T-helper 2 cell (primary cell): ENCODE results near the gene PAX8.

ENCODE experiments used
- DNase-seq, 5 experiments: peaks; one replicate each; pipeline versions ENCODE4 v3.0.0 to v3.0.0-alpha.2; 2012 to 2022

PAX8 gene

DNA sequence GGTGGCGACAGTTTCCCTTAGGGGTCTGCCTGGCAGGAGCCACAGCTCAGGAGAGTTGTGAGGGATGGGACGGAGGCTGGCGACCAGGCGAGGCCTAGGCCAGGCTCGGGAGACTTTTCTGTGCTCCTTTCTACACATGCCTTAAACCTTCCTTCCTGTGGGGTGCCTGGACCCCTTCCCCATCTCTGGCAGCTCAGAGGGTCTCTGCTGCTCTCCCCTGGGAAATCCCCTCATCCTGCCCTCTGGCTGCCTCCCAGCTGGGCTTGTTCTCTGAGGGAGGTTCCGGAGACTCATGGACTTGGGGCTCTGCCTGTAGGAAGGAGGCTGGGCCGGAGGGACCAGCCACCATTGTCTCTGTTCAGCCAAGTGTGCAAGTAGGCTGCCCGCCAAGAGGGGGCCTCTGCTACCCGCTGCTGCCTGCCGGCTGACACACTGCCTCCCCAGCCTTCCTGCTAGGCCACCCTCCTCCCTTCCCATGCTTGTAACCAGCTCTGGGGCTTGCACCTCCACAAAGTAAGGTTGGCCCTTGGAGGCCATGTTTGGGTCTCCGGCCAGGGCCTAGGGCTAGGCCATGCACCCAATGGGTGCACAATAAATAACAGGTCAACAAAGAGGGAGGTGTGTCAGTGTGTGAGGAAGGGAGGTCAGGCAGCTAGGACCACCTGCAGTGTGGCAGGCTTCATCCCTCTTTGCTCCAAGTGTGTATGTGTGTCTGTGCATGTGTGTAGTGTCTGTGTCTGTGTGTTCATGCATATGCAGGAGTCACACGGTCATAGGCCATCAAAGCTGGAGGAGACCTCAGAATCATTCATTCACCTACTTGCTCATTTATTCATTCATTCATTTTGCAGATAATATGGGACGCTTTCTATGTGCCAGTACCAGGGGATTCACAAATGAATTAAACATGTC, 76.2 kb downstream of the PAX8 start:
- peak in 1 of 5 experiments; percentile 18 for DNase-seq

DNA sequence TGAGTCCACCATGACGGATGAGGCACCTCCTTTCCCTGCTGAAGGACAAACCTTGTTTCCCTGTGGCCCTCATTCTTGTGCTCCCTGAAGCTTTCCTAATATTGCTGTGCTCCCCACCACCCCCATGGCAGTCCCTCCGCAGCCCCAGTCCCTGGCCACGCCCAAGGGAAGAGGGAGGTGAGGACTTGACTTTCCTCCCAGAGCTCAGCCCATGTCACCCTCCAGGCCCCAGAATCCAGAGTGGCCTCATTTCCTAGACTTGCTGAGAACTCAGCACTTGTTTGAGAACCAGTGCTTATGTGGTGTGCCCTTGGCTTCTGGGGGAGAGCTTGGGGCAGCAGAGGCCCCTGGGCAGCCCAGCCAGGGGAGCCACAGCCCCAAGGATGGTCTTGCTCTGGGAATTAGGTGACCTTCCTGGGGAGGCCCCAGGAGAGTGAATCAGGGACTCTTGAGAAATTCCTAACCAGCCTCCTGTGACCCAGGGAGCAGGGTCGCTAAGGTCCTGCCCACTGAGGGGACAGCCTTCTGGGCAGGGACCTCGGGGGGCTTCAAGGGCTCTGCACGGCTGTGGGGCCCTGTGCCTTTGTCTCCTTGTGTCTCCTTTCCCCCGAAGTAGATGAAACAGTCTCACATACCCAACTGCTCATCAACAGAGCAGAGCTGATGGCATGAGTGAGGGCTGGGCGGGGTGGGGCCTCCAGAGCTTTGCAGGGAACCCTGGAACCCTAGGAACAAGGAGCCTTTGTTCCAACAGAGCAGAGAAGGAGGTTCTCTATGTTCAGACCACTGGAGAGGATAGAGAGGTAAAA, 77.0 kb downstream of the PAX8 start:
- no peak for DNase-seq

DNA sequence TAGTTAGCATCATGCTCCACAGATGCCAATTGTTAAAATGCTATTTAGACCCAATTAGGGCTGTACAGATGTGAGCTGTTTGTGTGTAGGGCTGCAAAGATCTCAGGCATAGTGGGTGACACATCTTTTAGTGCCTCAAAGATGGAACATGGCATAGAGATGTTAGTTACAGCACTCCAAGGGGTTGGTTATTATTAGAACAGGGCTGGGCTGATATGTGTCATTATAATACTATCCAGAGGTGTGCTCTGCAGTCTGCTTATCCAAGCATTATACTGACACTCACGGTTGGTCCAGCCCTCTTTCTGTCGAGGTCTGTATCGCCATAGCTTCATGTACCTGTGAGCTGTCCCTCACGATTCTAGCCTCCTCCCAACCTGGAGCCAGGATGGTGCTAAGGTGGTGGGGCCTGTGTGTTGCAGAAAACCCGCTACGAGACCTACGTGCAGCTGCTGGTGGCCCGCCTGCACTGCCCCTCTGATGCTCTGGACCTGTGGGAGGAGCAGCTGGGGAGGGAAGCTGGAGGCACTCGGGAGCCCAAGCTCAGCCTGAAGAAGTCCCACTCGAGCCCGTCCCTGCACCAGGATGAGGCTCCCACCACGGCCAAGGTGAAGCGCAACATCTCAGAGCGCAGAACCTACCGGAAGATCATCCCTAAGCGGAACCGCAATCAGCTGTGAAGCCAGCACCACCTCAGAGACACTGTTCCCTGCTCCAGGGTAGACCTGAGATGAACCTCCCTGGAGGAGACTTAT, 77.8 kb downstream of the PAX8 start:
- DNase-seq: no peak

DNA sequence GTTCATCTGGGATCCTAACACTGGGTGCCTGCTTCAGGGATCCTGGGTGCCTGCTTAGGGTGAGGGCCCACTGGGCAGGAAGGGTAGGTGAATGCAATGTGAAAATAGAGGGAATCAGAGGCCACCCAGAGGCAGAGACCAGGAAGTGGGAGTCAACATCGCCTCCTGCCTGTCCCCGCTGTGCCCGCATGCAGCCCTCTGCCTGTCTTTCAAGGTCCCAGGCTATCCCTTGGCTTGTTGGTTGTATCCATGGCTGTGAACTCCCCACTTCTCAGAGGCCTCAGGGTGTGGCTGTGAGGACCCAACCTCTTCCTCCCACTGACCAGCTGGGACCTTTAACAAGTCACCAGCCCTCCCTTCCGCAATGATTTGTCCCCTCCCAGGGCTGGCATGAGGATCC, 78.5 kb downstream of the PAX8 start:
- DNase-seq: no peak

DNA sequence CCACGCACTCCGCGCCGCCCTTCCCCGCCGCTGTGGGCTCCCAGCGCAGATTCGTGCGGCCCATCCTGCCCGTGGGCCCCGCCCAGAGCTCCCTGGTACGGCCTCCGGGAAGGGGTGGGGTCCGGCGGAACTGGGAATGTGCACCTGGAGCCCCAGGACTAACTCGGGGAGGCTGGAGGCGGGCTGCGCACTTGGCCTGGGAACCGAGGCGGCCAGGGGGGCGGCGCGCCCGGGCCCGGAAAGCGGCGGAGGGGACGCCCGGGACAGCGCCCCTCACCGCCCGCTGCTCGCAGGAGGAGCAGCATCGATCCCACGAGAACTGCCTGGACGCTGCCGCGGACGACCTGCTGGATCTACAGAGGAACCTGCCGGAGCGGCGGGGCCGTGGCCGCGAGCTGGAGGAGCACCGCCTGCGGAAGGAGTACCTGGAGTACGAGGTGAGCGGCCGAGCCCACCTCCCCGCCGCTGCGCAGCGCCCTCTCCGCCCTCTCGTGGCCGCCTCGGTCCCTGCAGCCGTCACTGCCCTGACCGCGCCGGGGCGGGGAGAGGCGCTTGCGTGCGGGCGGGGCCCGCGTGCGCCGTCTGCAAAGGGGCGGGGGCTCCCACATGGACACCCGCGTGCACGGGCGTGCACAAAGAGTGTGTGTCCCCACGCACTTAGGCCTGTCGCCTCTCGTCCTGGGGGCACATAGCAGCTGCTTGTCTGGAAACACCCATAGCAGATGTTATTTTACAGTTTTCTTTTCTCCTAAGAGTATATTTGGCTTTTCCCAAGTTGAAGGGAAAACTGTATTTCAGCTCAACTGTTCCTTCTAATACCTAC, 79.7 kb downstream of the PAX8 start:
- DNase-seq: peak; percentile 49 to 79 (median 72)

DNA sequence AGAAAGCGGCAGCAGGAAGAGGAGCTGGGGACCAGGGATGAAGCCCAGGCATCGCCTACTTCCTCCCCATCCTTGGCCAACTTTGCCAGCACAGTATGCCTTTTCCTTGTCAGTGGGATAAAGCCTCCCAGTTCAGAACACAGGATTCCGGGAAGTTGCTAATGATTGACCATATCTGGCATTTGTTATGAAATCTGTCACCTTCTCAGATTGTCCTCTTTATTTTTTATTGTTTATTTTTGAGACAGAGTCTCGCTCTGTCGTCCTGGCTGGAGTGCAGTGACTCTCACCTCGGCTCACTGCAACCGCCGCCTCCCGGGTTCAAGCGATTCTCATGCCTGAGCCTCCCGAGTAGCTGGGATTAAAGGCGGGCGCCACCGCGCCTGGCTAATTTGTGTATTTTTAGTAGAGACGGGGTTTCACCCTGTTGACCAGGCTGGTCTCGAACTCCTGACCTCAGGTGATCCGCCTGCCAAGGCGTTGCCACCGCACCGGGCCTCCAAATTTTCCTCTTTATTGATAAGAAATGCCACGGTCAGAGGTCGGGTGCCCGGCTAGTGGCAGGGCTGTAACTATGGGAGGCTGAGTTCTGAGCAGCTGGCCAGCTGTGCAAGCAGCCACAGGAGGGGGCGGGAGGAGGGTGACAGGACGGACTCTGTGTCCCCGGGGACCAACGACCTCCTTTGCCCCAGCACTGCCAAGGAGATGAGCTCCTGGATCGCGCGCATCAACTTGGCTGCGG, 80.5 kb downstream of the PAX8 start:
- DNase-seq: no peak

DNA sequence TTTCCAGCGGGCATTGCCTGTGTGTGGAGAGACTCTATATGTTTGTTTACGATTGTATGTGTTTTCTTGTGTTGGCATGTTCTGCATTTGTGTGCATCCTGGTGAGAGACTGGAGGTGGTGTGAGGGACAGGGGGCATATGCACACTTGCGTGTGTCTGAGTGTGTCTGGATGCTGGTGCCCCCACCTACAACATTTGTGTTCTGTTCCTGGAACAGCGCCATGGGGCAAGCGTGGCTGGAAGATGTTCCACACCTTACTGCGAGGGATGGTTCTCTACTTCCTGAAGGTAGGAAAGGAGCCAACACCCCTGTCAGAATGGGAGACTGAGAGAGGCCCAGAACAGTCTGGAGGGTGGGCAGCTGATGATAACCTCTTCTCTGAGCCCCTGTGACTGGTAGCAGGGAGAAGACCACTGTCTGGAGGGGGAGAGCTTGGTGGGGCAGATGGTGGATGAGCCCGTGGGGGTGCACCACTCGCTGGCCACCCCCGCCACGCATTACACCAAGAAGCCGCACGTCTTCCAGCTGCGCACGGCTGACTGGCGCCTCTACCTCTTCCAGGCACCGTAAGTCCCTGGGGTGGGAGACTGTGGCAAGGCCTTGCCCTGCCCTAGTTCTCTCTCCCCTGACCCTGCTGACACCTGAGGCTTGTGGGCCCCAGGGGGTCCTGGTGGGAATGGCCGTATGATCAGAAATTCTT, 81.2 kb downstream of the PAX8 start:
- no peak for DNase-seq

DNA sequence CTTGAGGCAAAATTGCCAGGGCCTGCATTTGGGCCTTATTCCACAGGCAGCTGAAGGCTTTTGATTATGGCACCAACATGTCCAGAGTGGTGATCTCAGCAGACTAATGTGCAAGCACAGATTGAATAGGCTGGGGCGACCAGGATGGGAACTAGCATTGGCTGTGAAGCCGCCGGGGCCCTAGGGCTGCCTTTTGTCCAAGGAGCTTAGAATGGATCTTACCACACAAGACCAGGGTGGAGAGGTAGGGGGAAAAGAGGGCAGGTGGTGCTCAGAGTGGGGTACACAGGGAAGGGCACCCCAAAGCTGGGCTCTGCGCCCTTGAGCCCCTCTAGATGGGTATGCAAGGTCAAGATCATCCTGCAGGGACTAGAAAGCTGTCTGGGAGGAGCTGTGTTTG, 81.9 kb downstream of the PAX8 start:
- no peak for DNase-seq

DNA sequence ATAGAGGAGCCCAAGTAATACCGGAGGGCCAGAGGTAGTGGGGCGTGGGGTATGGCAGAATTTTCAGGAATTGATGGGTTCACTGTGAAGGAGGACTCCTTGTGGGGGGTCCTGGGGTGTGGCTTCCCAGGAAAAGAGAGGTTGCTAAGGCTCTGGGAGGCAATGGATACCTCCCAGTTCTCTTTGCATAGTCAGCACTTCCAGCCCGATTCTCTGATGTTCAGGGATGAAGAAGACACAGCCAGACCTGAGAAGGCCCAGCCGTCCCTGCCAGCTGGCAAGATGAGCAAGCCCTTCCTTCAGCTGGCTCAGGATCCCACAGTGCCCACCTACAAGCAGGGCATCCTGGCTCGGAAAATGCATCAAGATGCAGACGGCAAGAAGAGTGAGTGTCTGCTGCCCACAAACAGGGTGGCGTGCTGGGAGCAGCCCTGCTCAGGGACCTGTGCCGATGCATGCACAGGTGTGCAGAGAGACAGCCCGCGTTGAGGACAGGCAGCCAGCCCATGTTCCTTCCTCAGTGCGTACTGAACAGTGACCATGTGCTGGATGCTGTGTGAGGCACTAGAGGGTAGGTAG, 82.7 kb downstream of the PAX8 start:
- DNase-seq: no peak

DNA sequence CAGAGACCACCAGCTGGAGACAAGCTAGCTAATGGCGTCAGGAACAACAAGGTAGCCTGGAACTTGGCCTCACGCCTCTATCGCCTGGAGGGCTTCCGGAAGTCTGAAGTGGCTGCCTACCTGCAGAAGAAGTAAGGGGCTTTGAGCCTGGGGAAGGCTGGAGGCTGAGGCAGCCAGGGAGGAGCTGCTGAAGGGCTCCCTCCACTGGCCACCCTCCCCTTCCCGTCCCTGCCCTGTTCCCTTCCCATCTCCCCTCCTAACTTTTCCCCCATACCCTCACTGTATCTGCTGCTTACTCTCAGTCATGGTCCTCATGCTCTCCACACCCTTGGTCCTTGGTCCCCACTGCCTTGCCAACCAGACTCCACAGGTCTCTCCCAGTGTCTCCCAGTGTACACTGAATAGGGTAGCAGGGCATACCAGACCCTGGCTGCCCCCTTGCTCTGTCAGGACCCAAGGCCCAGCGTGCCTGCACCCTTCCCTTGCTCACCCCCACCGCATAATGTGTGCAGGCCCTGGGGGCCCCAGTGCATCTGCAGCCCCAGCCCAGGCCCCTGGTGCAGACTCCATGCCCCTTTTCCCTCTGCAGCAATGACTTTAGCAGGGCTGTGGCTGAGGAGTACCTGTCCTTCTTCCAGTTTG, 86.1 kb downstream of the PAX8 start:
- no peak for DNase-seq

DNA sequence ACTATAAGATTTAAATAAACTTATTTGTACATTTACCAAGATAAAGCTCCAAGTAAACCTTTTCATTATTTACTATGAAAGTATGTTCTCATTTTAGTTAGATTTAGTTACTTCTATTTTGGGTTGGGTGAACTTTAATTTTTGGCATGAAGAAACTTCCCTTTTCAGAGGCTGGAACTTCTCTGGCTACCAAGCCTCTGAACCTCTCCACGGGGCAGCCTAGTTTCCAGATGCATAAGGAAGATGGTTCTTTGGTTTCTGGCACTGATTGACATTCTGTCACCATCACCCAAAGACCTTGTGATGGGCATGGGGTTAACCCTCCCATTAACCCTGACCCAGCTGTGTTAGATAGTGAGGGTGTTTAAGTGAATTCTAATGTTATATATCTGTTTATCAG, 87.8 kb downstream of the PAX8 start:
- no peak for DNase-seq

DNA sequence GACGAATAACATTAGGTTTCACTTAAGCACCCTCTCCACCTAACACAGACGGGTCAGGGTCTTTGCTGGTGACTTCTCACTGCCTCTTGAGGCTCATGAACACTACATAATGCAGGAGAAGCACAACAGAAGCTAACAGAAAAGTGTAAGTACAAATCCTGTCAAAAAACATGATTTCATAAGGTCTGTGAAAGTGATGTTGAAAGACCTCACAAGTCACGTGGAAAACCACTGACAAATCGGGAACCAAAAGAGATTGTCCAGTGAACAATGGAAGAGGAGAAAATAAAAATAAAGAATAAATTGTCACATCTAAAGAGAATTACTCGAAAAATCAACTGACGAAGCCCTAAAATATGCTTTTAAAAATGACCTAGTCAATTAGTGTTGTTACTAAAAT, 91.0 kb downstream of the PAX8 start:
- DNase-seq: no peak

DNA sequence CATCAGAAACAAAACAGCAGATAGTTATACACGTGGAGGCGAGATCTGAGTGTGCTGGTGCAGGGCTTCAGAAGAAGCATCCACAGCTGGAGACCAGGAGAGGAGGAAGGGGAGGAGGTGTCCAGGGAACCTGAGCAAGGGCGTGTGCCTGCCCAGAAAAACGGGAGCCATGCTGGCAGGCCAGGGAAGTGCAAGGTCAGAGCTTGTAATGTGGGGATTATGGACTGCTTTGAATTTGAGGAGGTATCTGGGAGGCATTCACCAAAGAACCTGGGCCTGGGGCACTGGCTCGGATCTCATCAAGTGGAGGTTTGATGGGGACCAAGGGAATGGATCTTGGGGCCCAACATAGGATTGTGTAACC, 92.3 kb downstream of the PAX8 start:
- no peak for DNase-seq

DNA sequence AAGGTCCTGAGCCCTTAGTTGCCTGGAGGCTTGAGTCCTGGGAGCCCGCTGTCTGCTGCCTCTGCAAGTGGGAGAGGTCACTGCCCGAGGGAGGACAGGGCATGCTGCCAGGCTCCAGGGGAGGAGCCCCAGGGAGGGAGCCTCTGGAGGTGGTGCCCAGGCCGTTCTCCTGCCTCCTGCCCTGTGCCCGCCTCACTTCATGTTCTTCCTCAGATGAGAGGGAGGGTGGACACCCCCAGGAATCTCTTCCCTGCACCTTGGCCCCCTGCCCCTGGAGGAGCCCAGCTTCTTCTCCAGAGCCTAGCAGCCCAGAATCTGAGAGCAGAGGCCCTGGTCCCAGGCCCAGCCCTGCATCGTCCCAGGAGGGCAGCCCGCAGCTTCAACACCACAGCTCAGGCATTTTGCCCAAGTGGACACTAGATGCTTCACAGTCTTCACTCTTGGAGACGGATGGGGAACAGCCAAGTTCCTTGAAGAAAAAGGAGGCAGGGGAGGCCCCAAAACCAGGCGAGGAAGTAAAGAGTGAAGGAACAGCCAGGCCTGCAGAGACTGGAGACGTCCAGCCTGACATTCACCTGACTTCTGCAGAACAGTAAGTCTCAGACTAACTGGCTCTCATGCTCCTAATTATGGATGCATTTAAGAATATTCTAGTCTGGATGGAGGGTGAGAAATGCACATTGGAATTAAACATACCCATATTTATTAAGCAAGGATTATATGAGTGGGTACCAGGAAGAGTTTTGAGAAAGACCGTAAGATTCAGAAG, 92.9 kb downstream of the PAX8 start:
- no peak for DNase-seq

DNA sequence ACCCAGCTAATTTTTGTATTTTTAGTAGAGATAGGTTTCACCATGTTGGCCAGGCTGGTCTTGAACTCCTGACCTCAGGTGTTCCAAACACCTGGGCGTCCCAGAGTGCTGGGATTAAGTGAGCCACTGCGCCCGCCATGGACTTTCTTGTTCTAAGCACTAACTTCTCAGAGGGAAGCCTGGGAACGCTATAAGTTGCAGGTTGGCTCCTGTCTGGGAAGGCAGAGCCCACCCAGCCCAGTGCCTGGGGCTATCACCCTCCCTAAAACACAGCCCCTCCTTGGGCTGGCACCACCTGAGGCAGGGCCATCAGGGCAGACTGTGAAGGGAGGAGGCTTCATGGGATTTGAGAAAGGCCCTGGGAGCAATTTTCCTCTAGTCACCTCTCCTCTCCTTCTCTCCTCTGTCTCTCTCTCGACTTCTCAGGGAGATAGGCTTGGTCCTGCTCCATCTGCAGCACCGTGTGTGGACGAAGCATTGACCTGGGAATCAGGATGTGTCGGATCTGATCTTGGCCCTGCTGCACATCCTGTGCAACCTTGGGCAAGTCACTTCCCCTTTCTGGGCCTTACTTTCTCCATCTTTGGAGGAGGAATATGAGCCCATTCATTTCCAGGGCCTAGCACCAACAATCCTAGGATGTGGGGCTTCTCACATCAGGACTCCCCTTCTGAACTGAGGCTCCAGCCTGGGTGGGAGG, 94.0 kb downstream of the PAX8 start:
- DNase-seq: no peak

DNA sequence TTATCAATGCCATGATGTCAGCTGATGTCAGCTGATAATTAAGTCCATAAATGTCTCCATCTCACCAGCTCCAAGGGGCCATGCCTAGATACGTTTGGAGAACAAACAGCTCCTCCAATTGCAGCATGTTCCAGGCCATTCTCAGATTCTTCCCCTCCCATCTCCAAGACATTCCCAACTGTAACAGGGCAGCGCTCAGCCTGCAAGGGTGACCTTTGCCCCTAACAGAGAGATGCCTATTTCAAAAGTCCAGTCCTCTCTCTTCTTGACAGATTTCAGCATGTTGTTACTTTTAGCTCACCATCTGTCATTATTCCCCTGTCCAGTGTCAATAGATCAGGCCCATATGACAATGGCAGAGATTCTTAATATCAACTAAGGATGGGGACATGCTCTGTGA, 95.0 kb downstream of the PAX8 start:
- DNase-seq: no peak

DNA sequence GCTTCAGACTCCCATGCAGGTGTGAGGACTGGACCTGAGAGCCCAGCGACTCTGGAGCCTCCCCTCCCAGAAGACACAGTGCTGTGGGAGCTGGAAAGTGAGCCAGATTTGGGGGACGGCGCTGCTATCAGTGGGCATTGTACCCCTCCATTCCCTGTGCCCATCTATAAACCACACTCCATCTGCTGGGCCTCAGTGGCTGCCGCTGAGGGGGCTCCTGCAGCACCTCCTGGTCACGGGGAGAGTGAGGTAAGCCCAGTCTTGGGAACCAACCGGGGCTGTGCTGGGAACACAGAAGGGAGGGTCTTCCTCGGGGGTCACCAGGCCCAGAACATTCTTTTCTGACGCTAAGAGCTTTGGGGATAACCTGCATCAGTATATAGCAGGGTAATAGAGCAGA, 95.5 kb downstream of the PAX8 start:
- DNase-seq: no peak

DNA sequence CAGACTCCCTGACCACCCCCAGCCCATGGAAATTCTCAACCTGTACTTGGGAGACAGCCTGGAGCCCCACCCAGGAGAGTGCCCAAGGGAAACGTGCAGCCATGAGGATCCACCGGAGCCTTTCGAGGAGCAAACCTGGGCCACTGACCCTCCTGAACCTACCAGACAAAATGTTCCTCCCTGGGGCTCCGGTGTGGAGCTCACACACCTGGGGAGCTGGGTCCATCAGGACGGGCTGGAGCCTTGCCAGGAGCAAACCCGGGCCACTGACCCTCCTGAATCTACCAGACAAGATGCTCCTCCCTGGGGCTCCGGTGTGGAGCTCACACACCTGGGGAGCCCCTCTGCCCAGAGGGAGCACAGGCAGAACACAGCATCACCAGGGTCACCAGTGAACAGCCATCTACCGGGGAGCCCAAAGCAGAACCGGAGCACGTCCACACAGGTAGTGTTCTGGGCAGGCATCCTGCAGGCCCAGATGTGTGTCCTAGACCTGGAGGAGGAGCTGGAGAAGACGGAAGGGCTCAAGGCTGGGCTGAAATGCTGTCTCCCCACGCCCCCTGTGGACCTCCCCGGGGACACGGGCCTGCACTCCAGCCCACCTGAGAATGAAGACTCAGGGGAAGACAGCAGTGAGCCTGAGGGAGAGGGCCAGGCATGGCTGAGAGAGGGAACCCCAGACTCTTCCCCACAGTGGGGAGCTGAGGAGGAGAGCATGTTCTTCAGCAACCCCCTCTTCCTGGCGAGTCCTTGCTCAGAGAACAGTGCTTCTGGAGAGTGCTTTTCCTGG, 96.1 kb downstream of the PAX8 start:
- no peak for DNase-seq
